HG02840 (cell line): ENCODE measurements around the gene PLCL1.

Experiments
- ATAC-seq: cut with Tn5 transposase; IDR thresholded peaks from one replicate; pipeline ENCODE4 v1.9.1; 2021; ENCODE audit warnings: mild to moderate bottlenecking, moderate library complexity, moderate number of reproducible peaks; ENCODE audit not compliant: unreplicated experiment, low FRiP score

Gene PLCL1

GRCh38 chr2:197944416-197945096 lies 140.2 kb downstream of the PLCL1 start:
- ATAC-seq = no peak

DNA sequence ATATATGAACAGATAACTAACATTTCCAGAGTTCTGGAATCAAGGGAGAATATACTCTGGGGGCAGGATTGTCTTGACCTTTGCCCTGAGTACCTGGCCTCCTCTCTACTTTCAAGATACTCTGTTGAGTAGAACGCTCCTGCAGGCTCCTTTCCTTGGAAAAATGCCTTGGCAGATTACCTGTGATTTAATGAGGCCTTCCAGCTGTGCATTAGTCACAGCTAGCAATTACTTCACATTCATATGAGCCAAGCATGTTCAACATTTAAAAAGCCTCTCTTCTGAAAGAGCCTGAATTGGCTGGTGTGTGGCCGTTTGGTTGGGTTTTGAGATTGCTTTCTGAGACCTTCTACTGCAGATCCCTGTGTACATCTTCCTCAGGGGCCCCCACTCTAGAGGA lies 142.2 kb downstream of the PLCL1 start:
- ATAC-seq = no peak

GRCh38 chr2:197947219-197947757 lies 142.9 kb downstream of the PLCL1 start:
- no peak for ATAC-seq

- no peak for ATAC-seq
These were observed 144.8 kb downstream of the PLCL1 start for GRCh38 chr2:197949224-197949623.

- no peak for ATAC-seq
These were observed 145.6 kb downstream of the PLCL1 start for GRCh38 chr2:197950006-197950405.

GRCh38 chr2:197950724-197951123 lies 146.3 kb downstream of the PLCL1 start:
- no peak for ATAC-seq

GRCh38 chr2:197952540-197953202 lies 148.3 kb downstream of the PLCL1 start:
- no peak for ATAC-seq

DNA sequence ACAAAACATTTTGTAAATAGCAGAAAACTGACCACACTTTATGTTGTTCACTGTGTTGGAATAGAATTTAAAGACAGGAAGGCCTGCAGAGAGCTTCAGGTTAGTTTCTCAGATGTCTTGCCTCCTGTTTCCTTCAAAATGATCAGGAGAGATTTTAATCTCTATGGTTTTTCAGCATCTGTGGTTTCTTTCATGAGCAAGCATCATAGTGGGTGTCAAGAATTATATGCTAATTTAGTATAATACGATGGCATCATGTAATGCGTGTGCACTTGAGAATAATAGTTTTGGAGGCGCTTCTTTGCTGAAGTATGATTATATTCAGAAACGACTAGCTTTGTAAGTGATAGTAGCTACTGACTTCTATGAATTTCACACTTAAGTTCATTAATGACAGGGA lies 149.9 kb downstream of the PLCL1 start:
- ATAC-seq = no peak

DNA sequence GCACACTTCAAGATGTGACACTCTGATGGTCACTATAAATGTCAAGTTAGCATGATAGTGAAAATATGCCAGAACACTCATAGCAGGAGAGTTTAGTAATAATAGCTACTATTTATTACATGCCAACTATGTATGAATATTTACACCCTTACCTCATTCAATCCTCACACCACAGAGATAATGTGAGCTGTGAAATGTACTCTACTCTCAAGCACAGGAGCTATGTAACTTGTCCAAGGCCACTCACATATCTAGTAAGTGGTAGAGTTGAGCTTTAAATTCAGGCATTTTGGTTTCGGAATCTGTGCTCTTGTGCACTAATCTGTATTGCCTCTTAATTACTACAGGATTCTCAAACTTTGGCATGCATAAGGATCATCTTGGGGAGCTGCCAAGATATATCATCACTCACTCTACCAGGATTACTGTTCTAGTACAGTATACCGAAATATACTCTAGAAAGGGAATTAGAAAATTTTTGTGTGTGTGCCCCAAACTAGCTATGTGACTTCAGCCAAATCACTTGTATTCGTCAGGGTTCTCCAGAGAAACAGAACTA lies 154.3 kb downstream of the PLCL1 start:
- no peak for ATAC-seq

DNA sequence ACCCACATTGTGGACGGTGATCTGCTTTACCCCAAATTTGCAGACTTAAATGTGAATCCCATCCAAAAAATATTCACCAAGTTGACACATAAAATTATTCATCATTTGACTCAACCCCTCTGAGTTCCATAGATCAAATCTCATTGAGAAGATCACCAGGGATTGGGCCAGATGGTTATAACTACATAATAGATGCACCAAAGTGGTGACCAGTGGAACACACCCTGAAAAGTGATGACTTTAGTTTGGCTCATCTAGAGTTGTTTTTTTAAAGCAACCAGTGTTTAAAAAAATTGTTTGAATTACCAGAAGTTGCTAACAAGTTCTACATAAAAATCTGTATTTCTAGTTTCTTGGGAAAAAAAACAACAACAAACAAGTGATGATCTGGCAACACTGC lies 155.0 kb downstream of the PLCL1 start:
- ATAC-seq = no peak

GRCh38 chr2:197960786-197961185 lies 156.4 kb downstream of the PLCL1 start:
- no peak for ATAC-seq

GRCh38 chr2:197964720-197965119 lies 160.3 kb downstream of the PLCL1 start:
- ATAC-seq = no peak

GRCh38 chr2:197965756-197966155 lies 161.4 kb downstream of the PLCL1 start:
- no peak for ATAC-seq

GRCh38 chr2:197969391-197969893 lies 165.0 kb downstream of the PLCL1 start:
- no peak for ATAC-seq

GRCh38 chr2:197972061-197972460 lies 167.7 kb downstream of the PLCL1 start:
- ATAC-seq = no peak

DNA sequence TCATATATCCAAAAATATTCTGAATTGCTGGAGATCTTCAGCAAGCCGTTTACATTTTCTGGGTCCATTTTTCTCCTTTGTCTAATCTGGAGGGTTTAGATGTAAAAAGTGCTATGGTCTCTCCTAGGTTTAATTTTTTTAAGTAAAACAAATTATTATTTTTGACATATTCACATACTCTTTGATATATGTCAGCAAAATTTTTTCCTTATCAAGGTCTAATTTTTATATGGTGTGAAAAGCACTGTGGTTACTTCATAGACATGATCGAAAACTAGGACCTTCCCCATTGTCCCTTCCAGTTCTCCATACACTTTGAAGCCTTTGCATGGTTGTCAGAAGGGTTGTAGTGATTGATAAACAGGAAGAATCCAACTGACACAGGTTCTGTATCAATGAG lies 168.2 kb downstream of the PLCL1 start:
- no peak for ATAC-seq

- ATAC-seq = no peak
These were observed 169.4 kb downstream of the PLCL1 start for GRCh38 chr2:197973772-197974171.

DNA sequence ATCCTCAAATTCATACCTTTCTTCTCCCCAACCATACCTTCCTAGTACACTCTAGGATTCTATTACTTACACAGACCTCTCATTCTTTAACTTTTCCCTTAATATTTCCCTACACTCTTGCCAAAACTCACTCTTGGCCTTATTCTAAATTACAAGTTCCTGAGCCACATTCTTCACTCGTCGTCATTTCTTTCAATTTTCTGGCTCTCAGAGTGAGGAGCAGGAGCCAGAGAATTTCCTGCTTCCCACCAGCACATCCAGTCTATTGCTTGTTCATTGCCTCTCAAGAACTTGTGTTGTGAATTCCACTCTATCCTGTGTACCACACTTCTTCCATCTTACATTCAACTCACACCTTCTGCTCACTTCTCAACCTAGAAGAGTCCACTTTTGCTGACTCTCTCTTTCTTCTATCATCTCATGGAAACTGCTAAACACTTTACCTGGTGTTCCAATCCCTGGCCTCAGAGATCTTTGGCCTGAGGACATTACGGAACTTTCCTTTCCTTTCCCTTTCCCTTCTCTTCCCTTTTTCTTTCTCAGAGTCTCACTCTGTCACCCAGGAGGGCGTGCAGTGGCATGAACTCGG lies 171.6 kb downstream of the PLCL1 start:
- no peak for ATAC-seq

DNA sequence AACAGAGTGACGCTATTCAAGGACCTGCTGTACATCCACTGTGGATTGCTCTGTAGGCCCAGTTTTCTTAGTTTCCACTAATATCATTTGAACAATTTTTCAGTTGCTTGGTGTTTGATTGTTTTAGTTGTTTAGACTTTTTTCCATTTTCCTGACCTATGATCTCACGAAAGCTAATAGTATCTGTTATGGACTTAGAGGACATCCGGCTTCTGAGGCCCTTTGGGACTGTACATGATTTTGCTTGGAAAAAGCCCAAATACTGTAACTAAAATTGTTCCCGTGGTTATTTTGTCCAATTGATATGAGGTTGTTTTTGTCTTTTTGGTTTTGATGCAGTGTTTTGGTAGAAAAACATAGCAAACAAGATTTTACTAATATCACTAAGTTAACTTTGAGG lies 174.6 kb downstream of the PLCL1 start:
- ATAC-seq = no peak

DNA sequence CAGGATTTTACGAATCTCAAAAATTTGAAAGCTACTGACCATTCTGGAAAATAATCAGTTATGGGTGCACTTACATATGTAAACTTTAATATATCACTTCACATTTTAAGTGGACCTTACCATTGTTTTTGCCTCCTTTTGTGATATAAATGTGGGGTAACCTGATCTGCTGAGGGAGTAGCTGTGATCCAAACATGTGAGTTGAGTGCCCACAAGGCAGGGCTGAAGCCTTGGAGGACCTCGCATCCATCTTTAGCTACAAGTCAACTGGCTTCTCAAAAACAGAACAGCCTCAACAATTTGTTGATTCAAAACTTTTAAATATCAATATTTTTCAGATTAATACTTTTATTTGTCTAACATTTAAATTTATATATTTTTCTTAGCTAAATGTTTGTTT lies 178.2 kb downstream of the PLCL1 start:
- ATAC-seq = no peak

DNA sequence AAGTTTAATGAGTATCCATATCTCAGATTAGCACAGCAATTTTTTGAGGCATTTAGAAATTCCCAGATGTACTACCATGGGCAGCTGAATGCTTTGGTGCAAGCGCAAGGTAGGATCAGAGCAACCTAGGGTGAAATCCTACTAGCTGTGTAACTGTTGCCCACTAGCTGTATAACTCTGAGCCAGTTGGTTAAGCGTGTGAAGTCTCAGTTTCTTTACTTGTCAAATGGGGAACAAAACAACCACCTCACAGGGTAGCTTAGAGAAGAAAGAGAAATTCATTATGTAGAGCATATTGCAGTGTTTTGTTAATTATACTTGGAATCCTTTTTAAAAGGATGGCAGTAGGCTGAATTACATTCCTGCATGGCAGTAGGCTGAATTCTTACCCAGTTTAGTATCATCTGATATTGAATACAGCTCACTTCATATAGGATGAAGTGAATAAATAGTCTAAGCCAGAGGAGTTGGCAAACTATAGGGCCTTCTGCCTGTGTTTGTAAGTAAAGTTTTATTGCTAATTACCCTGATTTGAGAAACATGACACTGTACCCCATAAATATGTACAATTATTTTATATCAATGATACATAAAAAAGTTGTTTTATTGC lies 180.7 kb downstream of the PLCL1 start:
- no peak for ATAC-seq
